BJ (cell line): ENCODE data around the gene S100A2. TPM values are rescaled to one million over a fixed set of nuclear protein-coding genes. Genes with fewer than 3 reads are reported as not detected.
"Not testable (repeated sequence)": the region's sequence is repeated elsewhere in the genome, so short reads cannot be mapped to it uniquely, and the experiment has no call there.

Source experiments
- CTCF ChIA-PET: fragments of 350-600 bp; formaldehyde crosslinking; extraction: SDS; loops from one replicate; lab custom pipeline; 2021; ENCODE audit warnings: antibody characterized with exemption, inconsistent platforms; lab: Yijun Ruan, JAX
- POLR2A ChIA-PET: fragments of 300-600 bp; sonication (Branson Sonifier 250); formaldehyde crosslinking; extraction: SDS; loops from one replicate; lab custom pipeline; 2021; ENCODE audit warnings: antibody characterized with exemption; lab: Charles Lee
- DNase-seq: peaks from one replicate; pipeline ENCODE4 v3.0.0-alpha.2; 2011; ENCODE audit warnings: low read depth
- H3K27me3 ChIP-seq: 2 replicates; pipeline ENCODE4 v1.6.0; 2011; ENCODE audit warnings: low read length; ENCODE audit not compliant: control insufficient read depth, insufficient read depth
- H3K36me3 ChIP-seq: 2 replicates; pipeline ENCODE4 v1.5.1; 2011; ENCODE audit warnings: low read length; ENCODE audit not compliant: control insufficient read depth, insufficient read depth
- H3K4me3 ChIP-seq: 2 replicates; pipeline ENCODE4 v1.5.1; 2011; ENCODE audit warnings: low read depth, mild to moderate bottlenecking, control low read depth, low read length
- CTCF ChIP-seq: IDR thresholded peaks from 2 replicates; pipeline ENCODE4 v1.5.1; 2011; ENCODE audit warnings: low read depth, mild to moderate bottlenecking, control low read depth, inconsistent platforms, low read length, moderate library complexity; ENCODE audit not compliant: insufficient read depth
- polyA plus RNA-seq: library from polyadenylated mRNA; depleted of rRNA; stranded (reverse); fragments of >200 nt; gene quantifications from 2 replicates; pipeline ENCODE4 v1.2.3, GENCODE V29; 2011

Gene S100A2
- polyA plus RNA-seq, 1 experiment, result 2.7 TPM

- CTCF ChIA-PET, result interaction anchor here (1.0 kb wide), 1 partner anchor 30 kb away, joined by 4 read pairs; no protein-coding TSS in a partner anchor
- H3K4me3 ChIP-seq, result no peak overlapping the region
- POLR2A ChIA-PET, result no interaction called here
- H3K27me3 ChIP-seq, result no peaks in the 10 kb centered on the region
- TF ChIP-seq CTCF, result no peak
- DNase-seq, result no peak
- no peaks in the 10 kb centered on the region for H3K36me3 ChIP-seq
Observed at GRCh38 chr1:153587314-153587713, 21.7 kb upstream of the S100A2 start.

DNA sequence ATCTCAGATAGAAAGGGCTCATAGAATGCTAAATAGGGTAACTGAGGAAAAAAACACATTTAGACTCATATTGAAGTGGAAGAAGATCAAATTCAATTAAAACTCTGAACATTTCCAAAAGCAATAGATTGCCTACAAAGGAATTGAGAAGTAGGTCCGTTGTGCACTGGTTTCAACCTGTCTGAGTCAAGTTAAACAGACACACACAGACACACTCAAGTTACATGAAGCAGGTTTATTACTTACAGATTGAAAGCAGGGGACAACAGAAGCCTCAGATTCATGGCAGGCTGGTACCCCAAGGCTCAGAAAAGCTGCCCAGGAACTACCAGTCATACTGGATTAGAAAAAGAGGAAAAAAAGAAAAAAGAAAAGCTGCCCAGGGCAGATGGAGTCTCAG is 20.7 kb upstream of the S100A2 start:
- POLR2A ChIA-PET, result no interaction called here
- CTCF ChIA-PET, result interaction anchor here (1.1 to 1.7 kb wide), 2 partner anchors 14 to 76 kb away, joined by 3 to 8 read pairs; no protein-coding TSS in a partner anchor
- DNase-seq, result no peak
- Histone ChIP-seq H3K36me3 (no peaks in the 10 kb centered on the region), H3K4me3 (no peak overlapping the region), H3K27me3 (no peaks in the 10 kb centered on the region)
- no peak for TF ChIP-seq CTCF

- H3K27me3 ChIP-seq, result no peaks in the 10 kb centered on the region
- POLR2A ChIA-PET, result no interaction called here
- CTCF ChIA-PET, result interaction anchor here (0.7 to 1.7 kb wide), 6 partner anchors 8 to 252 kb away, joined by 3 to 8 read pairs (median 4); partner anchors contain the start of gene S100A13
- no peaks in the 10 kb centered on the region for H3K36me3 ChIP-seq
- no peak for TF ChIP-seq CTCF
- no peak overlapping the region for H3K4me3 ChIP-seq
- no peak for DNase-seq
Observed at GRCh38 chr1:153585006-153585405, 19.4 kb upstream of the S100A2 start.

DNA sequence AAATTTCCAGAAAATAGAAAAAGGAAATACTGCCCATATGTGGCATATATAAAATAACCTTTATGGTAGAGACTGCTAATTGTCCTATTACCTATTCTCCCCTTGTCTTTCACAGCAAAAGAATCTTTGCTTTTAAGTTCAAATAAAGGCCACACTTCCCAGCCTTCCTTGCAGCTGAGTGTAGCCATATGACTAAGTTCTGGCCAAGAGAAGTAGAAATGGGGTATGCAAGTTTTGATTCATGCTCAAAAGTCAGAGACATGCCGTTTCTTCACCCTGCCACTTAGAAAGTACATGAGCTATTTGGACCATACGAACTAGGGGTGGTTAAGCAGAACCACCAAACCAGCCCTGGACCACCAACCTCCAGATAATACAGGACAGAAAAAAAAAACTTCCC is 18.3 kb upstream of the S100A2 start:
- Histone ChIP-seq H3K36me3 (no peaks in the 10 kb centered on the region), H3K4me3 (no peak overlapping the region), H3K27me3 (no peaks in the 10 kb centered on the region)
- TF ChIP-seq CTCF, result no peak
- POLR2A ChIA-PET, result no interaction called here
- DNase-seq, result no peak
- CTCF ChIA-PET, result interaction anchor here (0.6 to 1.0 kb wide), 3 partner anchors 9 to 34 kb away, joined by 3 to 4 read pairs (median 3); no protein-coding TSS in a partner anchor

DNA sequence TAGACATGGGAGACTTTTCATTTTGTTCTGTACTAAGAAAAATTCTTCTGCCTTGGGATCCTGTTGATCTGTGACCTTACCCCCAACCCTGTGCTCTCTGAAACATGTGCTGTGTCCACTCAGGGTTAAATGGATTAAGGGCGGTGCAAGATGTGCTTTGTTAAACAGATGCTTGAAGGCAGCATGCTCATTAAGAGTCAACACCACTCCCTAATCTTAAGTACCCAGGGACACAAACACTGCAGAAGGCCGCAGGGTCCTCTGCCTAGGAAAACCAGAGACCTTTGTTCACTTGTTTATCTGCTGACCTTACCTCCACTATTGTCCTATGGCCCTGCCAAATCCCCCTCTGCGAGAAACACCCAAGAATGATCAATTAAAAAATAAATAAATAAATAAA is 17.9 kb upstream of the S100A2 start:
- H3K36me3 ChIP-seq, H3K4me3 ChIP-seq, DNase-seq, POLR2A ChIA-PET, H3K27me3 ChIP-seq: not testable (repeated sequence)
- CTCF ChIA-PET, result interaction anchor here (0.6 kb wide), 2 partner anchors 14 to 34 kb away, joined by 3 read pairs; no protein-coding TSS in a partner anchor

DNA sequence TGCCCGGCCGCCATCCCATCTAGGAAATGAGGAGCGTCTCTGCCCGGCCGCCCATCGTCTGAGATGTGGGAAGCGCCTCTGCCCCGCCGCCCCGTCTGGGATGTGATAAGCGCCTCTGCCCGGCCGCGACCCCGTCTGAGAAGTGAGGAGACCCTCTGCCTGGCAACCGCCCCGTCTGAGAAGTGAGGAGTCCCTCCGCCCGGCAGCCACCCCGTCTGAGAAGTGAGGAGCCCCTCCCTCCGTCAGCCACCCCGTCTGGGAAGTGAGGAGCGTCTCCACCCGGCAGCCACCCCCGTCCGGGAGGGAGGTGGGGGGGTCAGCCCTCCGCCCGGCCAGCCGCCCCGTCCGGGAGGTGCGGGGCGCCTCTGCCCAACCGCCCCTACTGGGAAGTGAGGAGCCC is 17.2 kb upstream of the S100A2 start:
- H3K36me3 ChIP-seq, CTCF ChIA-PET, DNase-seq, H3K4me3 ChIP-seq, POLR2A ChIA-PET, H3K27me3 ChIP-seq: not testable (repeated sequence)
